Loucy (cell line): ENCODE data around the gene FABP7.

Source experiments
- H2AFZ ChIP-seq: fragments of 200-600 bp; sonication (generic); 2 replicates; pipeline ENCODE4 v1.6.0; 2016; ENCODE audit warnings: antibody characterized with exemption, mild to moderate bottlenecking, low read length, moderate library complexity
- H3F3A ChIP-seq: fragments of 200-600 bp; 2 replicates; pipeline ENCODE4 v1.6.0; 2016; ENCODE audit warnings: antibody characterized with exemption, low read depth, mild to moderate bottlenecking
- H3K27me3 ChIP-seq: fragments of 200-600 bp; sonication (generic); 2 replicates; pipeline ENCODE4 v1.6.1; 2014; ENCODE audit warnings: low read length, mild to moderate bottlenecking; ENCODE audit not compliant: insufficient read depth, poor library complexity, severe bottlenecking
- H3K36me3 ChIP-seq: fragments of 200-600 bp; sonication (generic); 2 replicates; pipeline ENCODE4 v1.6.1; 2016; ENCODE audit warnings: low read length; ENCODE audit not compliant: insufficient read depth
- H3K4me1 ChIP-seq: fragments of 200-600 bp; sonication (generic); 2 replicates; pipeline ENCODE4 v1.5.1; 2014; ENCODE audit warnings: low read length, mild to moderate bottlenecking; ENCODE audit not compliant: insufficient read depth, poor library complexity, severe bottlenecking
- H3K4me2 ChIP-seq: fragments of 200-600 bp; sonication (generic); 2 replicates; pipeline ENCODE4 v1.6.0; 2014; ENCODE audit warnings: antibody characterized with exemption, low read length, low read depth, mild to moderate bottlenecking; ENCODE audit not compliant: poor library complexity, severe bottlenecking
- H3K4me3 ChIP-seq: fragments of 200-600 bp; sonication (generic); 2 replicates; pipeline ENCODE4 v1.5.1; 2014; ENCODE audit warnings: low read length, mild to moderate bottlenecking, mixed read lengths; ENCODE audit not compliant: poor library complexity, severe bottlenecking
- H3K79me2 ChIP-seq: fragments of 200-600 bp; sonication (generic); 2 replicates; pipeline ENCODE4 v1.6.1; 2014; ENCODE audit warnings: low read length; ENCODE audit not compliant: insufficient read depth
- H3K9ac ChIP-seq: fragments of 200-600 bp; sonication (generic); 2 replicates; pipeline ENCODE4 v1.6.0; 2014; ENCODE audit warnings: mild to moderate bottlenecking, low read depth, low read length, moderate library complexity; ENCODE audit not compliant: poor library complexity, severe bottlenecking
- H3K9me2 ChIP-seq: fragments of 200-600 bp; sonication (generic); replicated peaks from 2 replicates; pipeline ENCODE4 v1.6.1; 2016; ENCODE audit warnings: low read depth, low read length, mixed read lengths
- H3K9me3 ChIP-seq: fragments of 200-600 bp; sonication (generic); 2 replicates; pipeline ENCODE4 v1.6.1; 2014; ENCODE audit warnings: mild to moderate bottlenecking, antibody characterized with exemption, low read length, low read depth; ENCODE audit not compliant: insufficient read depth
- H4K20me1 ChIP-seq: fragments of 200-600 bp; sonication (generic); 2 replicates; pipeline ENCODE4 v1.6.0; 2014; ENCODE audit warnings: antibody characterized with exemption, low read length, mild to moderate bottlenecking; ENCODE audit not compliant: insufficient read depth, poor library complexity, severe bottlenecking
- CTCF ChIP-seq: fragments of 200-600 bp; sonication (generic); conservative IDR thresholded peaks from 2 replicates; pipeline ENCODE4 v1.5.1; 2014; ENCODE audit warnings: mild to moderate bottlenecking, antibody characterized with exemption, low read length
- EZH2phosphoT487 ChIP-seq: fragments of 200-600 bp; IDR thresholded peaks from 2 replicates; pipeline ENCODE4 v1.6.1; 2018; ENCODE audit warnings: antibody characterized with exemption, mild to moderate bottlenecking, moderate library complexity, borderline replicate concordance

The FABP7 gene

GRCh38 chr6:122783401-122783800, 3.9 kb downstream of the FABP7 start:
- H3K79me2 ChIP-seq, result no peaks in the 10 kb centered on the region
- no peaks in the 10 kb centered on the region for H3K36me3 ChIP-seq
- H3K4me2 ChIP-seq, result no peak overlapping the region
- H3K9ac ChIP-seq, result no peak overlapping the region
- H3K27me3 ChIP-seq, result no peaks in the 10 kb centered on the region
- no peaks in the 10 kb centered on the region for H3K4me1 ChIP-seq
- H4K20me1 ChIP-seq, result no peaks in the 10 kb centered on the region
- no peak overlapping the region for H3K4me3 ChIP-seq
- H3K9me3 ChIP-seq, result no peaks in the 10 kb centered on the region
- no peaks in the 10 kb centered on the region for H3K9me2 ChIP-seq
- no peaks in the 10 kb centered on the region for H3F3A ChIP-seq
- no peak for TF ChIP-seq EZH2phosphoT487
- TF ChIP-seq CTCF, result no peak
- H2AFZ ChIP-seq, result no peak overlapping the region

GRCh38 chr6:122785891-122786290, 6.4 kb downstream of the FABP7 start:
- Histone ChIP-seq H4K20me1 (no peaks in the 10 kb centered on the region), H3K9me3 (no peaks in the 10 kb centered on the region), H3K9me2 (no peaks in the 10 kb centered on the region), H3K27me3 (no peaks in the 10 kb centered on the region), H3K4me2 (no peak overlapping the region), H2AFZ (no peak overlapping the region), H3K9ac (no peak overlapping the region), H3K79me2 (no peaks in the 10 kb centered on the region), H3K36me3 (no peaks in the 10 kb centered on the region), H3F3A (no peaks in the 10 kb centered on the region), H3K4me1 (no peaks in the 10 kb centered on the region), H3K4me3 (no peak overlapping the region)
- TF ChIP-seq EZH2phosphoT487 (no peak), CTCF (no peak)

GRCh38 chr6:122787721-122788120, 8.2 kb downstream of the FABP7 start:
- Histone ChIP-seq H3K27me3 (no peaks in the 10 kb centered on the region), H3K36me3 (no peaks in the 10 kb centered on the region), H3K79me2 (no peaks in the 10 kb centered on the region), H3K4me3 (no peak overlapping the region), H3F3A (no peaks in the 10 kb centered on the region), H4K20me1 (no peaks in the 10 kb centered on the region), H3K9ac (no peak overlapping the region), H3K4me1 (no peaks in the 10 kb centered on the region), H3K9me3 (no peaks in the 10 kb centered on the region), H3K9me2 (no peaks in the 10 kb centered on the region), H2AFZ (no peak overlapping the region), H3K4me2 (no peak overlapping the region)
- TF ChIP-seq CTCF (no peak), EZH2phosphoT487 (no peak)
